Hepatocyte (in vitro differentiated cells): ENCODE measurements around the gene PARP3.

Experiments
- CTCF ChIP-seq: fragments of 200-600 bp; sonication (generic); IDR thresholded peaks from 2 replicates; pipeline ENCODE4 v1.5.1; 2016; ENCODE audit warnings: antibody characterized with exemption, mild to moderate bottlenecking; ENCODE audit not compliant: poor library complexity
- EZH2 ChIP-seq: fragments of 200-600 bp; sonication (generic); IDR thresholded peaks from 2 replicates; pipeline ENCODE4 v1.6.1; 2016; ENCODE audit warnings: antibody characterized with exemption, mild to moderate bottlenecking, borderline replicate concordance

- TF ChIP-seq CTCF: no peak
- no peak for TF ChIP-seq EZH2
These were observed 19.7 kb downstream of the PARP3 start for GRCh38 chr3:51961602-51962569.
